SK-N-SH treated with all-trans-retinoic acid at 6 μM for 48 hours (cell line): ENCODE measurements around the gene PLCD3.

Source experiments
- ATAC-seq: fragments of 200-7000 bp; cut with Tn5 transposase; 3 replicates; pipeline ENCODE4 v1.9.1; 2020; ENCODE audit warnings: mild to moderate bottlenecking, moderate library complexity
- ARNTL ChIP-seq: fragments of 450-650 bp; formaldehyde crosslinking; IDR thresholded peaks from 2 replicates; pipeline ENCODE4 v1.5.0; 2020; ENCODE audit warnings: low read depth, mild to moderate bottlenecking, moderate library complexity, borderline replicate concordance
- BACH2 ChIP-seq: fragments of 250-450 bp; sonication (Bioruptor Pico); IDR thresholded peaks from 2 replicates; pipeline ENCODE4 v1.9.0; 2021; ENCODE audit warnings: mild to moderate bottlenecking, borderline replicate concordance
- ESRRG ChIP-seq: fragments of 250-450 bp; sonication (Bioruptor Pico); IDR thresholded peaks from 2 replicates; pipeline ENCODE4 v1.6.1; 2021; ENCODE audit warnings: mild to moderate bottlenecking
- GLIS3 ChIP-seq: fragments of 250-450 bp; sonication (Bioruptor Pico); IDR thresholded peaks from 2 replicates; pipeline ENCODE4 v1.5.0; 2020; ENCODE audit warnings: mild to moderate bottlenecking, moderate library complexity
- OSR1 ChIP-seq: fragments of 250-450 bp; sonication (Bioruptor Pico); IDR thresholded peaks from 2 replicates; pipeline ENCODE4 v1.8.0; 2022; ENCODE audit warnings: moderate library complexity, mild to moderate bottlenecking, inconsistent platforms
- PPARA ChIP-seq: fragments of 250-450 bp; sonication (Bioruptor Pico); IDR thresholded peaks from 2 replicates; pipeline ENCODE4 v1.5.0; 2020; ENCODE audit warnings: mild to moderate bottlenecking, borderline replicate concordance
- SNAI2 ChIP-seq: fragments of 250-450 bp; sonication (Bioruptor Pico); IDR thresholded peaks from 2 replicates; pipeline ENCODE4 v1.5.0; 2020; ENCODE audit warnings: mild to moderate bottlenecking, moderate library complexity
- TCF4 ChIP-seq: fragments of 250-450 bp; sonication (Bioruptor Pico); IDR thresholded peaks from 2 replicates; pipeline ENCODE4 v1.8.0; 2021; ENCODE audit warnings: mild to moderate bottlenecking, moderate library complexity, borderline replicate concordance
- TOX ChIP-seq: fragments of 250-450 bp; sonication (Bioruptor Pico); IDR thresholded peaks from 2 replicates; pipeline ENCODE4 v1.8.0; 2021; ENCODE audit warnings: mild to moderate bottlenecking, moderate library complexity, borderline replicate concordance
- ZFP3 ChIP-seq: fragments of 250-450 bp; sonication (Bioruptor Pico); IDR thresholded peaks from 2 replicates; pipeline ENCODE4 v1.5.0; 2020; ENCODE audit warnings: mild to moderate bottlenecking, moderate library complexity
- ZFP30 ChIP-seq: fragments of 450-650 bp; formaldehyde crosslinking; IDR thresholded peaks from 2 replicates; pipeline ENCODE4 v1.5.0; 2022; ENCODE audit warnings: mild to moderate bottlenecking, moderate library complexity
- ZNF70 ChIP-seq: fragments of 450-650 bp; formaldehyde crosslinking; IDR thresholded peaks from 2 replicates; pipeline ENCODE4 v1.5.0; 2020; ENCODE audit warnings: mild to moderate bottlenecking, moderate library complexity
- TF ChIP-seq, protein P1 (sequence below): fragments of 250-450 bp; sonication (Bioruptor Pico); IDR thresholded peaks from 2 replicates; pipeline ENCODE4 v1.8.0; 2020; ENCODE audit warnings: mild to moderate bottlenecking, moderate library complexity, borderline replicate concordance
- TF ChIP-seq, protein P2 (sequence below): fragments of 250-450 bp; sonication (Bioruptor Pico); IDR thresholded peaks from 2 replicates; pipeline ENCODE4 v1.5.1; 2020; ENCODE audit warnings: low read depth, mild to moderate bottlenecking, moderate library complexity
- TF ChIP-seq, protein P3 (sequence below): fragments of 250-450 bp; sonication (Bioruptor Pico); IDR thresholded peaks from 2 replicates; pipeline ENCODE4 v1.5.0; 2020; ENCODE audit warnings: mild to moderate bottlenecking, moderate library complexity
- TF ChIP-seq, protein P4 (sequence below): fragments of 250-450 bp; sonication (Bioruptor Pico); IDR thresholded peaks from 2 replicates; pipeline ENCODE4 v1.5.1; 2021; ENCODE audit warnings: mild to moderate bottlenecking, moderate library complexity

Gene PLCD3

DNA sequence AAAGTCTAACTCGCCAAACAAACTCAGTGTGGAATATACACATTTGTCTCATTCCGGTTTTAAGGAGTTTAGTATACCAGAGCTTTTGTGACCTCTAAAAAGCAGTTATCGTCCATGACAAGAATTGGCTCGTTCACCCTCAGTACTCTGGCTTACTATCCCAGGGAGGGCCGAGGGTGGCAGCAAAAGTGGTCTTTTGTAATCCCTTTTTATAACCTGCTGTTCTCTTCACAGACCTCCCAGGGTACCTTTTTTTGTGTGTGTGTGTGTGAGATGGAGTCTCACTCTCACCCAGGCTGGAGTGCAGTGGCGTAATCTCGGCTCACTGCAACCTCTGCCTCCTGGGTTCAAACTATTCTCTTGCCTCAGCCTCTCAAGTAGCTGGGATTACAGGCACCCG lies 62.3 kb downstream of the PLCD3 start:
- TF ChIP-seq, protein P1, sequence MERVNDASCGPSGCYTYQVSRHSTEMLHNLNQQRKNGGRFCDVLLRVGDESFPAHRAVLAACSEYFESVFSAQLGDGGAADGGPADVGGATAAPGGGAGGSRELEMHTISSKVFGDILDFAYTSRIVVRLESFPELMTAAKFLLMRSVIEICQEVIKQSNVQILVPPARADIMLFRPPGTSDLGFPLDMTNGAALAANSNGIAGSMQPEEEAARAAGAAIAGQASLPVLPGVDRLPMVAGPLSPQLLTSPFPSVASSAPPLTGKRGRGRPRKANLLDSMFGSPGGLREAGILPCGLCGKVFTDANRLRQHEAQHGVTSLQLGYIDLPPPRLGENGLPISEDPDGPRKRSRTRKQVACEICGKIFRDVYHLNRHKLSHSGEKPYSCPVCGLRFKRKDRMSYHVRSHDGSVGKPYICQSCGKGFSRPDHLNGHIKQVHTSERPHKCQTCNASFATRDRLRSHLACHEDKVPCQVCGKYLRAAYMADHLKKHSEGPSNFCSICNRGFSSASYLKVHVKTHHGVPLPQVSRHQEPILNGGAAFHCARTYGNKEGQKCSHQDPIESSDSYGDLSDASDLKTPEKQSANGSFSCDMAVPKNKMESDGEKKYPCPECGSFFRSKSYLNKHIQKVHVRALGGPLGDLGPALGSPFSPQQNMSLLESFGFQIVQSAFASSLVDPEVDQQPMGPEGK (CRISPR knock-in tag), result no peak
- TF ChIP-seq ESRRG (CRISPR knock-in tag) (no peak), ZFP30 (no peak), TOX (CRISPR knock-in tag) (no peak), ZNF70 (CRISPR knock-in tag) (no peak), ARNTL (CRISPR knock-in tag) (no peak), SNAI2 (CRISPR knock-in tag) (no peak)
- TF ChIP-seq, protein P2, sequence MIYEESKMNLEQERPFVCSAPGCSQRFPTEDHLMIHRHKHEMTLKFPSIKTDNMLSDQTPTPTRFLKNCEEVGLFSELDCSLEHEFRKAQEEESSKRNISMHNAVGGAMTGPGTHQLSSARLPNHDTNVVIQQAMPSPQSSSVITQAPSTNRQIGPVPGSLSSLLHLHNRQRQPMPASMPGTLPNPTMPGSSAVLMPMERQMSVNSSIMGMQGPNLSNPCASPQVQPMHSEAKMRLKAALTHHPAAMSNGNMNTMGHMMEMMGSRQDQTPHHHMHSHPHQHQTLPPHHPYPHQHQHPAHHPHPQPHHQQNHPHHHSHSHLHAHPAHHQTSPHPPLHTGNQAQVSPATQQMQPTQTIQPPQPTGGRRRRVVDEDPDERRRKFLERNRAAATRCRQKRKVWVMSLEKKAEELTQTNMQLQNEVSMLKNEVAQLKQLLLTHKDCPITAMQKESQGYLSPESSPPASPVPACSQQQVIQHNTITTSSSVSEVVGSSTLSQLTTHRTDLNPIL (CRISPR knock-in tag), result no peak
- TF ChIP-seq, protein P3, sequence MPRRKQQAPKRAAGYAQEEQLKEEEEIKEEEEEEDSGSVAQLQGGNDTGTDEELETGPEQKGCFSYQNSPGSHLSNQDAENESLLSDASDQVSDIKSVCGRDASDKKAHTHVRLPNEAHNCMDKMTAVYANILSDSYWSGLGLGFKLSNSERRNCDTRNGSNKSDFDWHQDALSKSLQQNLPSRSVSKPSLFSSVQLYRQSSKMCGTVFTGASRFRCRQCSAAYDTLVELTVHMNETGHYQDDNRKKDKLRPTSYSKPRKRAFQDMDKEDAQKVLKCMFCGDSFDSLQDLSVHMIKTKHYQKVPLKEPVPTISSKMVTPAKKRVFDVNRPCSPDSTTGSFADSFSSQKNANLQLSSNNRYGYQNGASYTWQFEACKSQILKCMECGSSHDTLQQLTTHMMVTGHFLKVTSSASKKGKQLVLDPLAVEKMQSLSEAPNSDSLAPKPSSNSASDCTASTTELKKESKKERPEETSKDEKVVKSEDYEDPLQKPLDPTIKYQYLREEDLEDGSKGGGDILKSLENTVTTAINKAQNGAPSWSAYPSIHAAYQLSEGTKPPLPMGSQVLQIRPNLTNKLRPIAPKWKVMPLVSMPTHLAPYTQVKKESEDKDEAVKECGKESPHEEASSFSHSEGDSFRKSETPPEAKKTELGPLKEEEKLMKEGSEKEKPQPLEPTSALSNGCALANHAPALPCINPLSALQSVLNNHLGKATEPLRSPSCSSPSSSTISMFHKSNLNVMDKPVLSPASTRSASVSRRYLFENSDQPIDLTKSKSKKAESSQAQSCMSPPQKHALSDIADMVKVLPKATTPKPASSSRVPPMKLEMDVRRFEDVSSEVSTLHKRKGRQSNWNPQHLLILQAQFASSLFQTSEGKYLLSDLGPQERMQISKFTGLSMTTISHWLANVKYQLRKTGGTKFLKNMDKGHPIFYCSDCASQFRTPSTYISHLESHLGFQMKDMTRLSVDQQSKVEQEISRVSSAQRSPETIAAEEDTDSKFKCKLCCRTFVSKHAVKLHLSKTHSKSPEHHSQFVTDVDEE, result no peak
- TF ChIP-seq, protein P4, sequence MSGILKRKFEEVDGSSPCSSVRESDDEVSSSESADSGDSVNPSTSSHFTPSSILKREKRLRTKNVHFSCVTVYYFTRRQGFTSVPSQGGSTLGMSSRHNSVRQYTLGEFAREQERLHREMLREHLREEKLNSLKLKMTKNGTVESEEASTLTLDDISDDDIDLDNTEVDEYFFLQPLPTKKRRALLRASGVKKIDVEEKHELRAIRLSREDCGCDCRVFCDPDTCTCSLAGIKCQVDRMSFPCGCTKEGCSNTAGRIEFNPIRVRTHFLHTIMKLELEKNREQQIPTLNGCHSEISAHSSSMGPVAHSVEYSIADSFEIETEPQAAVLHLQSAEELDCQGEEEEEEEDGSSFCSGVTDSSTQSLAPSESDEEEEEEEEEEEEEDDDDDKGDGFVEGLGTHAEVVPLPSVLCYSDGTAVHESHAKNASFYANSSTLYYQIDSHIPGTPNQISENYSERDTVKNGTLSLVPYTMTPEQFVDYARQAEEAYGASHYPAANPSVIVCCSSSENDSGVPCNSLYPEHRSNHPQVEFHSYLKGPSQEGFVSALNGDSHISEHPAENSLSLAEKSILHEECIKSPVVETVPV (CRISPR knock-in tag), result no peak
- no peak for ATAC-seq

DNA sequence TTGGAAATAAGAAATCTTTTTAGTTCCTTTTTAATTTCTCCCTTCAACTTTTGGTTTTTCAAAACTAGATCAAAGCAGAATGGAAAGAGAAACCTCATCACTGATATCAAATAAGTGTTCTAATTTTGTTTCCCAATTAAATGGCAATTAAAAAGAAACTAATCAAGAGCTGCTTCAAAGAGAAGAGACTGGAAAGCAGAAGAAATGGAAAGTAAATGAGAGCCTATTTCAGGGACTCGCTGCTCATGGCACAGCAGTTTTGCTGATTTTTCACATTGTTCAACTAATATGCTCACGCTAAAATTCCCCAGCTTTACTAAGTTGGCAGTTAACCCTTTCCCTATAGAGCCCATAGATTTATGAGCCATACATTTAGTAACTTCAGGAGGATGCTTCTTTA lies 64.7 kb downstream of the PLCD3 start:
- no peak for ATAC-seq
- TF ChIP-seq, protein P4 (CRISPR knock-in tag), result no peak
- no peak for TF ChIP-seq ARNTL (CRISPR knock-in tag)
- TF ChIP-seq ZNF70 (CRISPR knock-in tag), result no peak
- no peak for TF ChIP-seq TCF4 (CRISPR knock-in tag)
- TF ChIP-seq BACH2, result no peak
- TF ChIP-seq SNAI2 (CRISPR knock-in tag), result no peak
- no peak for TF ChIP-seq ZFP3 (CRISPR knock-in tag)
- TF ChIP-seq ZFP30, result no peak
- no peak for TF ChIP-seq PPARA
- no peak for TF ChIP-seq OSR1 (CRISPR knock-in tag)
- TF ChIP-seq, protein P1 (CRISPR knock-in tag), result no peak
- no peak for TF ChIP-seq GLIS3 (CRISPR knock-in tag)
- TF ChIP-seq, protein P2 (CRISPR knock-in tag), result no peak
- TF ChIP-seq, all 23 proteins: peak for 0

DNA sequence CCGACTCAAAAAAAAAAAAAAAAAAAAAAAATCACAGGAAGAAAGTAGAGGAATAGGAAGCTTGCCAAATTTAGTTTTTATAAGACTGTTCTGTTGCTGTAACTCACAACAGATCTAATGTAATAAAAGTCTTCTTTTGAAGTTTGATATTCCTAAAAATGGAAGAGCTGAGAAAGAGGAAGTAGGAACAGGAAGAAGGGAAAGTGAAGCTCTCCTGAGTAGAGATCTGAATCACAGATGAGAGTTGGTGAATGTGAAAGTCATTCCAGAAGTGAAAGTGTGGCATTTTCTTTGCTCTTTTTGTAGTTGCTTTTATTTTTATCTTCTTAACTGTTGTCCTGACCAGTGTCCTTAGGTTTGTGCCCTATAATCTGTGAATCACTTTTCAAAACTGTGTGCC lies 69.1 kb downstream of the PLCD3 start:
- ATAC-seq, result no peak
- TF ChIP-seq, protein P4 (CRISPR knock-in tag), result no peak
- TF ChIP-seq, protein P1 (CRISPR knock-in tag), result no peak
